GM12892 (cell line): ENCODE measurements around the gene XDH.

Experiments
- POLR2A ChIP-seq: IDR thresholded peaks from 2 replicates; pipeline ENCODE4 v1.6.1; 2011; ENCODE audit warnings: low read depth, low read length, control low read depth
- POLR2AphosphoS5 ChIP-seq: IDR thresholded peaks from 2 replicates; pipeline ENCODE4 v1.6.1; 2011; ENCODE audit warnings: low read depth, low read length, control low read depth
- TAF1 ChIP-seq: IDR thresholded peaks from 2 replicates; pipeline ENCODE4 v1.6.1; 2011; ENCODE audit warnings: low read depth, mild to moderate bottlenecking, control low read depth, low read length, borderline replicate concordance

DNA sequence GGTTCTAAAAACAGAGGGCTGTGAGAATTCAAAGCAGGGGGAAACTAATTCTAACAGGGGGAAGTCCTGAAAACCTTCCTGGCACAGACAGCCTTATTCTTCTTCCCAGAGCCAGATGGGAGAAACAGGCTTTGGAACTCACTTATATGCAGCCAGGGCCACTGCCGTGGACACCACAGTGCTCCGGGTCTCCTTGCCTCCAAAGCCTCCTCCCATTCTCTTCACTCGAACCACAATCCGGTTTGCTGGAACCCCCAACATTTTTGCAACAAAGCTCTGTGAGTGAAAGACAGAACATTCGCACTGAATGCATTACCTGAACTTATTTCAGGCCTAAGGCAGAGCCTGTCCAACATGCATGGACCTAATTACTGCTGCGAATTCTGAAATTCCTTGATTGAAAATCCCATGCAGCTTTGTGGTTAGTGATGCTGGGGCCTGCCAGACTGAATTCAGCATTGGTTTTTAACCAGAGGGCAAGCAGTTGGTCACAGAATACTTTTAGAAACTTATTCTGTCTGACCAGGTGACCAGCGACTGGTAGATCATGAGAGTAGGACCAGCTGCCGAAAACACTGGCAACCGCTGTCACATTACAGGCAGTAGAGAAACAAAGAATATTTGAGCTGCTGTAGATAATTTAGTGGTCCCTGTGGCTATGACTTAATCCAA, 48.6 kb downstream of the XDH start:
- no peak for TF ChIP-seq TAF1
- no peak for TF ChIP-seq POLR2A
- no peak for TF ChIP-seq POLR2AphosphoS5
